Cardiac muscle cell (in vitro differentiated cells and primary cell): ENCODE measurements around the gene INSR. TPM values are rescaled to one million over a fixed set of nuclear protein-coding genes. Genes with fewer than 3 reads are reported as not detected.

Experiments
- DNase-seq, 2 donors: peaks; one replicate each; pipeline versions ENCODE4 v3.0.0 to v3.0.0-alpha.2; 2010 to 2017; ENCODE audit warnings: low read depth in 1 of 2, low spot score in 1 of 2
- H3K27ac ChIP-seq: fragments of 200-600 bp; sonication (generic); 2 replicates; pipeline ENCODE4 v1.5.1; 2016
- H3K27me3 ChIP-seq: fragments of 200-600 bp; sonication (generic); 2 replicates; pipeline ENCODE4 v1.6.0; 2016; ENCODE audit warnings: control low read depth
- H3K36me3 ChIP-seq: fragments of 200-600 bp; sonication (generic); 2 replicates; pipeline ENCODE4 v1.5.1; 2016; ENCODE audit warnings: control low read depth
- H3K4me1 ChIP-seq: fragments of 200-600 bp; sonication (generic); 2 replicates; pipeline ENCODE4 v1.8.1; 2017; ENCODE audit warnings: low read depth, mild to moderate bottlenecking, mixed run types
- H3K4me3 ChIP-seq: fragments of 200-600 bp; sonication (generic); 2 replicates; pipeline ENCODE4 v1.5.1; 2016; ENCODE audit warnings: mild to moderate bottlenecking
- H3K9me3 ChIP-seq: fragments of 200-600 bp; sonication (generic); 2 replicates; pipeline ENCODE4 v1.5.1; 2017; ENCODE audit warnings: low read depth, mild to moderate bottlenecking, control low read depth
- CTCF ChIP-seq: IDR thresholded peaks from 2 replicates; pipeline ENCODE4 v1.5.1; 2012; ENCODE audit warnings: low read depth, mild to moderate bottlenecking, low read length
- polyA plus RNA-seq: library from polyadenylated mRNA; unstranded; fragments of >200 nt; fragmentation: Nextera tagmentation; extraction: Ambion mirVana; gene quantifications from 2 replicates; pipeline ENCODE4 v1.2.1, GENCODE V29; 2016
- total RNA-seq: library from RNA; depleted of rRNA; stranded (reverse); fragments of >200 nt; gene quantifications from 2 replicates; pipeline ENCODE4 v1.2.3, GENCODE V29; 2016

Gene INSR
- total and polyA plus RNA-seq, 2 experiments from 2014 or later = 7.0 to 34.9 TPM

GRCh38 chr19:7132054-7132453 is 162.2 kb downstream of the INSR start:
- H3K9me3 ChIP-seq = no peaks in the 10 kb centered on the region
- DNase-seq = no peak
- no peaks in the 10 kb centered on the region for H3K27me3 ChIP-seq
- H3K27ac ChIP-seq = no peak overlapping the region
- H3K4me1 ChIP-seq = no peaks in the 10 kb centered on the region
- no peak for TF ChIP-seq CTCF
- H3K36me3 ChIP-seq = peaks cover 17% of the 10 kb centered on the region
- H3K4me3 ChIP-seq = no peak overlapping the region

GRCh38 chr19:7130043-7130442 is 164.2 kb downstream of the INSR start:
- Histone ChIP-seq H3K27me3 (no peaks in the 10 kb centered on the region), H3K9me3 (no peaks in the 10 kb centered on the region), H3K27ac (no peak overlapping the region), H3K36me3 (peaks cover 25% of the 10 kb centered on the region), H3K4me1 (no peaks in the 10 kb centered on the region), H3K4me3 (no peak overlapping the region)
- no peak for DNase-seq
- TF ChIP-seq CTCF = no peak

- no peaks in the 10 kb centered on the region for H3K27me3 ChIP-seq
- H3K9me3 ChIP-seq = no peaks in the 10 kb centered on the region
- DNase-seq = no peak
- no peak for TF ChIP-seq CTCF
- no peak overlapping the region for H3K4me3 ChIP-seq
- H3K27ac ChIP-seq = no peak overlapping the region
- peaks cover 29% of the 10 kb centered on the region for H3K36me3 ChIP-seq
- H3K4me1 ChIP-seq = no peaks in the 10 kb centered on the region
These were observed 168.1 kb downstream of the INSR start for GRCh38 chr19:7126132-7126531.

GRCh38 chr19:7125221-7125620 is 169.0 kb downstream of the INSR start:
- Histone ChIP-seq H3K4me1 (no peaks in the 10 kb centered on the region), H3K36me3 (peaks cover 31% of the 10 kb centered on the region)
- no peak for TF ChIP-seq CTCF

GRCh38 chr19:7124782-7125181 is 169.4 kb downstream of the INSR start:
- TF ChIP-seq CTCF = no peak
- Histone ChIP-seq H3K27ac (no peak overlapping the region), H3K9me3 (no peaks in the 10 kb centered on the region), H3K36me3 (peaks cover 28% of the 10 kb centered on the region), H3K4me1 (no peaks in the 10 kb centered on the region), H3K27me3 (no peaks in the 10 kb centered on the region), H3K4me3 (no peak overlapping the region)
- no peak for DNase-seq

More at GRCh38 chr19:7125221-7125620, 169.0 kb downstream of the INSR start:
- no peak overlapping the region for H3K27ac ChIP-seq
- no peak overlapping the region for H3K4me3 ChIP-seq
- DNase-seq = no peak
- H3K27me3 ChIP-seq = no peaks in the 10 kb centered on the region
- no peaks in the 10 kb centered on the region for H3K9me3 ChIP-seq

GRCh38 chr19:7122701-7123100 is 171.5 kb downstream of the INSR start:
- Histone ChIP-seq H3K4me3 (no peak overlapping the region), H3K36me3 (peaks cover 22% of the 10 kb centered on the region), H3K27ac (no peak overlapping the region), H3K27me3 (no peaks in the 10 kb centered on the region), H3K9me3 (no peaks in the 10 kb centered on the region), H3K4me1 (no peaks in the 10 kb centered on the region)
- TF ChIP-seq CTCF = no peak
- no peak for DNase-seq
